ENCODE results near the gene RRP15. TPM values are rescaled to one million over a fixed set of nuclear protein-coding genes. Genes with fewer than 3 reads are reported as not detected.
A peak's percentile ranks its signal among the peaks of the same experiment; 100 is the strongest.

Gene RRP15
- total and polyA plus RNA-seq, 2 donors (not counting 1 experiment from before 2014, with no cell fraction given): 6.9 to 8.6 TPM

GRCh38 chr1:218266356-218266755 lies 18.7 kb upstream of the RRP15 start:
- DNase-seq (ENCODE audit: low read depth in 2 of 2): peak in 1 of 2 donors; percentile 7
- no peak for TF ChIP-seq CTCF (conservative IDR thresholded peaks at IDR 0.05 in 1 of 2, IDR thresholded peaks at IDR 0.05 in 1 of 2; ENCODE audit: low read depth in 1 of 2, low read length in 2 of 2)
- Histone ChIP-seq H2AFZ (ENCODE audit: low read length) (no peak overlapping the region), H3K4me1 (ENCODE audit: control insufficient read depth, extremely low read depth, insufficient read depth, low read length) (no peaks in the 10 kb centered on the region), H3K9me3 (ENCODE audit: control insufficient read depth, insufficient read depth, low read depth, low read length) (no peaks in the 10 kb centered on the region), H3K27me3 (ENCODE audit: control insufficient read depth, insufficient read depth, low read length) (no peaks in the 10 kb centered on the region), H3K36me3 (ENCODE audit: control insufficient read depth, insufficient read depth, low read length) (no peaks in the 10 kb centered on the region), H3K27ac (ENCODE audit: insufficient read depth, low read length) (no peak overlapping the region), H4K20me1 (ENCODE audit: control insufficient read depth, extremely low read depth, insufficient read depth, low read length) (no peaks in the 10 kb centered on the region), H3K79me2 (ENCODE audit: control insufficient read depth, insufficient read depth, low read length) (no peaks in the 10 kb centered on the region), H3K4me3 (replicated peaks in 1 of 4; ENCODE audit: control extremely low read depth in 1 of 4, insufficient read depth in 1 of 4, low read depth in 3 of 4, low read length in 4 of 4) (no peak overlapping the region), H3K4me2 (ENCODE audit: extremely low read depth, insufficient read depth, low read length) (no peak overlapping the region), H3K9ac (ENCODE audit: insufficient read depth, low read length) (no peak overlapping the region)

DNA sequence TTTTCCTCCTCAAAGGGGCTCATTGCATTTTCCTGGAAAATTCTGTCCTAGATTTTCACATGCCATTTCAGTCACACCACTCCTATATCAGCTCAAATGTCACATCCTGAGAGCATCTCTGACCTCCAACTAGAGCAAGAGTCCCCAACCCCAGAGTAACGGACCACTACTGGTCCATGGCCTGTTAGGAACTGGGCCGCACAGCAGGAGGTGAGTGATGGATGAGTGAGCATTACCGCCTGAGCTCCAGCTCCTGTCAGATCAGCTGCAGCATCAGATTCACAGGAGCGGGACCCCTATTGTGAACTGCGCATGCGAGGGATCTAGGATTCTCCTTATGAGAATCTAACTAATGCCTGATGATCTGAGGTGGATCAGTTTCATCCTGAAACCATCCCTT lies 12.7 kb upstream of the RRP15 start:
- H2AFZ ChIP-seq (ENCODE audit: low read length): no peak overlapping the region
- DNase-seq (ENCODE audit: low read depth in 2 of 2): no peak
- H3K36me3 ChIP-seq (ENCODE audit: control insufficient read depth, insufficient read depth, low read length): no peaks in the 10 kb centered on the region
- no peaks in the 10 kb centered on the region for H3K79me2 ChIP-seq (ENCODE audit: control insufficient read depth, insufficient read depth, low read length)
- H4K20me1 ChIP-seq (ENCODE audit: control insufficient read depth, extremely low read depth, insufficient read depth, low read length): no peaks in the 10 kb centered on the region
- H3K4me3 ChIP-seq (replicated peaks in 1 of 4; ENCODE audit: control extremely low read depth in 1 of 4, insufficient read depth in 1 of 4, low read depth in 3 of 4, low read length in 4 of 4): no peak overlapping the region
- H3K4me1 ChIP-seq (ENCODE audit: control insufficient read depth, extremely low read depth, insufficient read depth, low read length): no peaks in the 10 kb centered on the region
- H3K4me2 ChIP-seq (ENCODE audit: extremely low read depth, insufficient read depth, low read length): no peak overlapping the region
- H3K9ac ChIP-seq (ENCODE audit: insufficient read depth, low read length): no peak overlapping the region
- no peak overlapping the region for H3K27ac ChIP-seq (ENCODE audit: insufficient read depth, low read length)
- TF ChIP-seq CTCF (conservative IDR thresholded peaks at IDR 0.05 in 1 of 2, IDR thresholded peaks at IDR 0.05 in 1 of 2; ENCODE audit: low read depth in 1 of 2, low read length in 2 of 2) (no peak), EZH2 (IDR thresholded peaks at IDR 0.05; ENCODE audit: low read length, missing control alignments) (no peak)
- no peaks in the 10 kb centered on the region for H3K9me3 ChIP-seq (ENCODE audit: control insufficient read depth, insufficient read depth, low read depth, low read length)
- no peaks in the 10 kb centered on the region for H3K27me3 ChIP-seq (ENCODE audit: control insufficient read depth, insufficient read depth, low read length)

- no peak for DNase-seq (ENCODE audit: low read depth in 2 of 2)
- no peaks in the 10 kb centered on the region for H3K9me3 ChIP-seq (ENCODE audit: control insufficient read depth, insufficient read depth, low read depth, low read length)
- no peaks in the 10 kb centered on the region for H3K27me3 ChIP-seq (ENCODE audit: control insufficient read depth, insufficient read depth, low read length)
- no peak overlapping the region for H2AFZ ChIP-seq (ENCODE audit: low read length)
- H3K9ac ChIP-seq (ENCODE audit: insufficient read depth, low read length): no peak overlapping the region
- H3K27ac ChIP-seq (ENCODE audit: insufficient read depth, low read length): no peak overlapping the region
- no peak for TF ChIP-seq EZH2 (IDR thresholded peaks at IDR 0.05; ENCODE audit: low read length, missing control alignments)
- TF ChIP-seq CTCF (conservative IDR thresholded peaks at IDR 0.05 in 1 of 2, IDR thresholded peaks at IDR 0.05 in 1 of 2; ENCODE audit: low read depth in 1 of 2, low read length in 2 of 2): no peak
- H3K79me2 ChIP-seq (ENCODE audit: control insufficient read depth, insufficient read depth, low read length): no peaks in the 10 kb centered on the region
- H3K4me1 ChIP-seq (ENCODE audit: control insufficient read depth, extremely low read depth, insufficient read depth, low read length): no peaks in the 10 kb centered on the region
- H4K20me1 ChIP-seq (ENCODE audit: control insufficient read depth, extremely low read depth, insufficient read depth, low read length): no peaks in the 10 kb centered on the region
- no peak overlapping the region for H3K4me2 ChIP-seq (ENCODE audit: extremely low read depth, insufficient read depth, low read length)
- H3K4me3 ChIP-seq (replicated peaks in 1 of 4; ENCODE audit: control extremely low read depth in 1 of 4, insufficient read depth in 1 of 4, low read depth in 3 of 4, low read length in 4 of 4): no peak overlapping the region
- H3K36me3 ChIP-seq (ENCODE audit: control insufficient read depth, insufficient read depth, low read length): no peaks in the 10 kb centered on the region
These were observed 11.2 kb upstream of the RRP15 start for GRCh38 chr1:218273762-218274479.
